GM19463 (cell line): Measurements from ENCODE around the gene BOLA3.
"Not testable (repeated sequence)": the region's sequence is repeated elsewhere in the genome, so short reads cannot be mapped to it uniquely, and the experiment has no call there.

Source experiments
- ATAC-seq: cut with Tn5 transposase; IDR thresholded peaks from one replicate; pipeline ENCODE4 v1.9.1; 2021; ENCODE audit warnings: mild to moderate bottlenecking, moderate library complexity; ENCODE audit not compliant: unreplicated experiment

The BOLA3 gene, protein sequence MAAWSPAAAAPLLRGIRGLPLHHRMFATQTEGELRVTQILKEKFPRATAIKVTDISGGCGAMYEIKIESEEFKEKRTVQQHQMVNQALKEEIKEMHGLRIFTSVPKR

DNA sequence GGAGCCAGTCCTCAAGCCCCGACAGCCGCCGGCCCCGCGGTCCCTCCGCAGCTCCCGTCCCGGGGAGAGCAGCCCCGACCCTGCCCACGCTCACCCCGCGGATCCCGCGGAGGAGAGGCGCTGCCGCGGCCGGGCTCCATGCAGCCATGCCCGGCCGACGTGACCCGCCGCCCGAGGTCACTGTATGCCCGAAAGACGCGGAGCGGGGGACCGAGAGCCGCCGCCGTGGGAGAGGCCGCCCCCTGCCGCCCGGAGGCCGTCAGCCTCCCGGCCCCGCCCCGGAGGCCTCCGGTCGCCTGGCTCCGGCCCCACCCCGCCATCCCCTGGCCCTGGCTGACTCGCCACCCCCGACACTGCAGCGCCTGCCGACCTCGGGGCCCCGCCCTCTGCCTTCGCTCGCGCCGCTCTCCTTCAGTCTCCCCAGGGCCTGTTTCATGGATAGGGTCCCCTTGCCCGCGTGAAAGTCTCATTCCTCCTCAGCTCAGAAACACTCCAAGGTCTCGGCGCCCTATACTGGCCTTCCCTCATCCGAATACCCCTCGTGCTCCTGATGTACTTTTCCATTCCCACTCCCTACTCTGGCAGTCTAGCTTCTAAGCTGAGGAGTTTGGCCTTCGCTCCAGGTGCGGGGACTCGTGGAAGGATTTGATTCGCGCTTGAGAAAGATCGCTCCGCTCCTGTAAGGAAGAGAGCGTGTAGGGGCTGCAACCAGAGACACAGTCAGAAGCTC, at the start of gene BOLA3:
Gene BOLA3, minus strand, starts transcription at position 186 of the 730 bp plus-strand sequence. Its CDS starts 38 bp downstream, at position 148.
- peak; percentile 93 for ATAC-seq

DNA sequence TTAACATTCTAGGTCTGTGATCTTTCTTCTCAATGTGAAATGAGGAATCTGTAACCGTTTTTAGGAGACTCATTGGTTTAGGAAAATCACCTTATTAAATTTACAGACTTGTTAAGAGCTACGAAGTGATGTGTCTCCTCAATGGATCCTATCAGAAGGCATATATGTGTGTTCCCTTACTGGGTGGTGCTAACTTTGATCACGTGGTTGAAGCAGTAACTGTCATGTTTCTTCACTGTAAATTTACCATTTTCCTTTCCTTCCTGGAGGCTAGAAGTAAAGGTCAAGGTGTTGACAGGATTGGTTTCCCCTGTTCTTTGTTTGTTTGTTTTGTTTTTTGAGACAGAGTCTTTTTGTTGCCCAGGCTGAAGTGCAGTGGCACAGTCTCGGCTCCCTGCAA, 49.3 kb upstream of the BOLA3 start:
- ATAC-seq: no peak

DNA sequence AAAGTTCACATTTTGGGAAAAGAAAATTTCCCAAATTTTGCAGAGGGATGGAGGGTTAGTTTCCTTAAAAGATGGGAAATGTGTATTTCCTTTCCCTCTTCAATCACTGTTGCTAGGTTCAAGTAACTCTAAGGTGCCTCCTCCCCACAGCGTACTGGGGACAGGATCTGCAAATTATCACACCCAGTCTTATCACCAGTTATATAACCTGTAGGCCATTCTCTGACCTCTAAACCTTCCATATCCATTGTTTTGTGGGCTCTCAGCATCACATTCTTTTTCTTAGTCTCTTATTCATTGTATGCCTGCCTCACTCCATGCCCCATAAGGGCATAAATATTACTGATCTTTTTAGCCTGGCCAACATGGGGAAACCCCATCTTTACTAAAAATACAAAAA, 47.1 kb upstream of the BOLA3 start:
- ATAC-seq: no peak

DNA sequence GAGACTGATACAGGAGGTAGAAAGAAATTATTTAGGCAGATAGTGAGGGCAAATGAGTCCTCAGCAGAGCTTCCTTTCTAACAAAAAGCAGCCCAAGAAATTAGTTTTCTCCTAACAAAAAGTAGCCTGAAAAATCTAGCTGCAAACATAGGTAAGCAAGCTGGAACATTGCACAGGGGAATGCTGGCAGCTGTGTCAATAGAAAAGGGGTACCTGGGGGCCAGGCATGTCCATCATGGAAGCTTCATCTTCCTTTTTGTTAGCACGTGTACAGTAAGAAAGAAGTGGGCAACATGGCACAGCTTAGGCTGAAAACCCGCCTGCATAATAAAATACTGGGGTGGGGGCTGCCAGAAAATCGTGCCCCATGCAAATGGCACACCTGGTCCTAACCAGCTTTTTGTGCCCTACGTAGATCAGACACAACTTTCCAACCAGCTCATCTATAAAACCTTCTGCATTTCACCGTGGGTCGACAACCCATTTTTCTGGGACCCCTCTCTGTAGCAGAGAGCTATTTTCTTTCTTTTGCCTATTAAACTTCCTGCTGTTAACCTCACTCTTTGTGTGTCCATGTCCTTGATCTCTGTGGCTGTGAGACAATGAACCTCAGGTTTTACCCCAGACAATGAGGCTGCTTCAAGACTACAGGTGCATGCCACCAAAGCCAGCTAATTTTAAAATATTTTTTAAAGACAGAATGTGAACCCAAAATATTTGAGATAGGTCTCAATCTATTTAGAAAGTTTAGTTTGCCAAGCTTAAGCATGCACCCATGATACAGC, 44.1 kb upstream of the BOLA3 start:
- ATAC-seq: no peak

DNA sequence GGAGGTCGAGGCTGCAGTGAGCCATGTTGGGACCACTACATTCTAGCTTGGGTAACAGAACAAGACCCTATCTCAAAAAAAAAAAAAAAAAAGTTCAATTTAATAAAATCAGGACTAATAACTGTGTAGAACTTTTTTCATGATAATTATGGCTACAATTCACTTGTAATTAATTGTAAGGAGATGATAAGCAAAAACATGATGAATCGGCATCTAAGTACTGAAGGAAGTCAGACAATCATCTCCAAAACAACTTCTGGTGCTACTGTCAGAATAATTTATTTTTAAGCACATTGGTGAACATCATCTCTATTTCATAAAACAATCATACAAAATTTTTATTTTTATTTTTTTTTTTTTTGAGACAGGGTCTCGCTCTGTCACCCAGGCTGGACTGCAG, 41.0 kb upstream of the BOLA3 start:
- no peak for ATAC-seq

DNA sequence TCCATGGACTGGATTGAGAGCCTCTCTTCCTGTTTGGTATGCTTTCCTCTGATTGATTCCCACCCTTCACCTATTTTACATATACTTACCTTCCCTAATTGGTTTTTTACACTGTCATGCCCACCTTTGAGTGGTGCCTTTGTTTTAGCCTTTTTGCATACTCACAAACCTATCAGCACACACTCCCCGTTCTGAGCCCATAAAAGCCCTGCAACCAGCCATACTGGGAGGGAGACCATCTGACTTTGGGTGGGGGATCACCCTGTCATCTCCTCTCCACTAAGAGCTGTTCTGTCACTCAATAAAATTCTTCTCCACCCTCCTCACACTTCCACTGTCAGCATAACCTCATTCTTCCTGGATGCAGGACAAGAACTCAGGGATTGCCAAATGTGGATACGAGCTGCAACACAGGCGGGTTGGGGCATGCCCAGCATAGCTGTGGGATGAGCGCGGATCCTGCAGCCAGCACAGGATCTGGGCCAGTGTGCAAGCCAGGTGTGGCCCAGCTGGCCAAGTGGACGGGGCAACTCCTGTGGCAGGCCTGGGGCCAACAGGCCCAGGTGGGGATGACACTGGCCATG, 40.4 kb upstream of the BOLA3 start:
- no peak for ATAC-seq

DNA sequence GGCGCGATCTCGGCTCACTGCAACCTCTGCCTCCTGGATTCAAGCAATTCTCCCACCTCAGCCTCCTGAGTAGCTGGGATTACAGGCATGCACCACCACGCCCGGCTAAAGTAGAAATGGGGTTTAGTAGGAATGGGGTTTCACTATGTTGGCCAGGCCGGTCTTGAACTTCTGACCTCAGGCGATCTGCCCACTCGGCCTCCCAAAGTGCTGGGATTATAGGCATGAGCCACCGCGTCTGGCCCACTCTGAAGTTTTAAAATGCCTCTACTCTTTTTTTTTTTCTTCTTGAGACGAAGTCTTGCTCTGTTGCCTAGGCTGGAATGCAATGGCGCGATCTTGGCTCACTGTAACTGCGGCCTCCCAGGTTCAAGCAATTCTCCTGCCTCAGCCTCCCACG, 39.0 kb upstream of the BOLA3 start:
- not testable (repeated sequence) for ATAC-seq

DNA sequence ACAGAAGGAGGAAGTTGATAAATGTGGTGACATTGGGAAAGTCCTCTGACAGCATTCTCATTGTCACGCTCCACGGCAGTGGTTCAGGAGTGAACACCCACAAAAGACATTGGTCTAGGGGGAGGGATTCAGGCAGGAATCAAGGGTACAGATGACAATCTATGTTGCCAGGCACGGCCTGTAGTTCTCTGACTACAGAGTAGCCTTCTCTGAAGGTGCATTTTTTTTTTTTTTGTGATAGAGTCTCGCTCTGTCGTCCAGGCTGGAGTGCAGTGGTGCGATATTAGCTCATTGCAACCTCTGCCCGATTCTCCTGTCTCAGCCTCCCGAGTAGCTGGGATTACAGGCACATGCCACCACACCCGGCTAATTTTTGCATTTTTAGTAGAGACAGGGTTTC, 38.3 kb upstream of the BOLA3 start:
- ATAC-seq: peak; percentile 56

DNA sequence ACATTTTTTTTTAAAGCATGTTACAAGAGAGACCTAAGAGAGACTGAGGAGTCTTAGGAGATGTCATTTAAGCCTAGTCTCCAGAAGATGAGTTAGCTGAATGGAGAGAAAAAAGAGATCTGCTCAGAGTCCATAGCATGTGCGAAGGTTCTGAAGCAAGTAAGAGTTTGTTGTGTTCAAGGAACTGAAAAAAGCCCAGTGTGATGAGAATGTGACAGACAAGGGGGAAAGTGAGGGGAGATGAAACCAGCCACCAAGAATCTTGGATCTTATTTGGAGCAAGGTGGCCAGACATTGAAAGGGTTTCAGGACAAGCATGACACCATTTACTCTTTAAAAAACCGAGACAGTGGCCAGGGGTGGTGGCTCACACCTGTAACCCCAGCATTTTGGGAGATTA, 36.2 kb upstream of the BOLA3 start:
- ATAC-seq: no peak

DNA sequence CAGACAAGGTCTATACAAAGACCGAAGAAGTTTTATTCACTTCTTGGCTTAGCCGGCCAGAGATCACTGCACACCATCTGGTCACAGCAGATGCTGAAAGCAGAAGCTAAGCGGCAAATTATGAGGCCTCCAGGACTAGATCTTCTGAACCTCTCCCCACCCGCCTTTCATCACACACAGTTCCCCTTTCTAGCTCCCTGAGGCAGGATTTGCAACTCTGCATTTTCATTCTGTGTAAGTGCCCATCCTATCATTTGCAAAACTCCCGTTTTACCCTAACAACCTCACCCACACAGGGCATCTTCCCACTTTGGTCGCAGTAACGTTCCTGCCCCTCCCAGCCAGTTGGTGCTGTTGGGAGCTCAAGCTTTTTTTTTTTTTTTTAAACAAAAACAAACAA, 34.0 kb upstream of the BOLA3 start:
- ATAC-seq: peak; percentile 30

DNA sequence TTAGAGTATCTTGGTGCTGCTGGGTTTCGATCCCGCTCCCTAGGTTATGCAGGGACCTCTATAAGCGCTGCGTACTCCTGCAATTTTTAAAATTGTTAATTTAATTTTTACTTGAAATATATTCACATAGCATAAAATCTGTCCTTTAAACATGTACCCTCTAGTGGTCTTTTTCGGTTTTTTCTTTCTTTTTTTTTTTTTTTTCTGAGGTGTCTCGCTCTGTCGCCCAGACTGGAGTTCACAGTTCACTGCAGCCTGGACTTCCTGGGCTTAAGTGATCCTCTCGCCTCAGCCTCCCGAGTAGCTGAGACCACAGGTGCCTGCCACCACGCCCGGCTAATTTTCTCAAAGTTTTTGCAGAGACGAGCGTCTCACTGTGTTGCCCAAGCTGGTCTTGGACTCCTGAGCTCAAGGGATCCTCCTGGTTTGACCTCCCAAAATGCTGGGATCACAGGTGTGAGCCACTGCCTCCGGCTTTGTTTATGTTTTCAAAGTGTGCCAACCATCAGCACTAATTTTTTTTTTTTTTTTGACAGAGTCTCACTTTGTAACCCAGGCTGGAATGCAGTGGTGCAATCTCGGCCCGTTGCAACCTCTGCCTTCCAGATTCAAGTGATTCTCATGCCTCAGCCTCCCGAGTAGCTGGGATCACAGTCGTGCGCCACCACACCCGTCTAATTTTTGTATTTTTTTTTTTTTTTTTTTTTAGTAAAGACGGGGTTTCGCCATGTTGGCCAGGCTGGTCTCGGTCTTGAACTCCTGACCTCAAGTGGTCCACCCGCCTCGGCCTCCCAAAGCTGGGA, 31.6 kb upstream of the BOLA3 start:
- ATAC-seq: peak; percentile 0

DNA sequence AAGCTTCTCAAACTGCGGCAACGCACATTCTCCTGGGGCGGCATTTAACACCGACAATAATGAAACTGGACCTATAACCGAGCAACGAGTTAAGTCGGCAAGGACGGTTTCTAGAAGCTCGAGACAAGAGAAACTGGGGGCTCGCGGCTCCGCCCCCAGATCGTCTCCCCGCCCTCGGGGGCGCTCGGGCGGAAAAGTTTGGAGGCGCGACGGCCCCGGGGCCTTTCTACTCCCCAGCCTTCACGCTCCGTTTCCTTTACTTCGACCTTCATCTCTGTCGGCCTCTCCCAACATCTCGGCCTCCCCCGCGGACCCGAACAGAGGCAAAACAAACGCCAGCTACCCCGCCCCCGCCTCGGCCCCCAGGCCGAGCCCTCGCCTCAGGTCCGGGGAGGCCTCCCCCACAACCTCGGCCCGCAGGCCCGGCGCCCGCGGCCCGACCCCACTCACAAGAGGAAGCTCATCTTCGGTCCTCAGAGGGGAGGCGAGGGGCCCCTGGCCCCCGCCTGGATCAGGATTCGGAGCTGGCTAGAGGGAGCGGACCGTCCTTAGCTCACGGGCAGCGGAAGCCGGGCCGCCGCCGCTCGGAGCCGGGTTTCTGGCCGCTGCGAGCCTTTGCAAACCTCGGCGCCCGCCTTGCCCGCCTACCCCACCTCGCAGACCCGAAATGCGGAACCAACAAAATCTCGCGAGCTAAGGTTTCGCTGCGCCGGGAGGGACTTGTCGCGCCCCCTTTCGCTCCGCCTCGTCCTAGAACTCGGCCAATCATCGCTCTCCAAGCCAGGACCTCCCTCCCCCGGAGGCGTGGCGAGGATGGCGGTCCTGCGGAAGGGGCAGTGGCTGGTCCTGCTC, 30.7 kb upstream of the BOLA3 start, which contains the start of gene MOB1A:
Gene MOB1A, minus strand, starts transcription at position 669 of the 852 bp plus-strand sequence. Its CDS starts 205 bp downstream, at position 464.
- ATAC-seq: peak; percentile 79

DNA sequence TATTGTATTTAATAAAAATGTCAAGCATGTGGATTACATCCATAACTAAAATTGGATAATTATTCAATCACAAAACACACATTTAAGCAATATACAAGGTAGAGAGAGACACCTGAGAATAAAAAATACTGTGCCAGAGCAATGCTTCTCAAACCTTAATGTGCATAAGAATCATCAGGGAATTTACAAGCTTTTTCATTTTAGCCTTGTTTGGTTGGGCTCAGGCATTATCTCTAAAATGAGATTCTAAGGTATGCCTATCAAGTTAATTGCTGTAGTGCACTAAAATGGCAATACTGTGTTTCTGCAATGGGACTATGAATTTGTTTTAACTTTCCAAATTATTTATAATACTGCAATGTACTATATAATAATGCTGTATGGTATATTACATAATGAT, 30.0 kb upstream of the BOLA3 start:
- no peak for ATAC-seq

DNA sequence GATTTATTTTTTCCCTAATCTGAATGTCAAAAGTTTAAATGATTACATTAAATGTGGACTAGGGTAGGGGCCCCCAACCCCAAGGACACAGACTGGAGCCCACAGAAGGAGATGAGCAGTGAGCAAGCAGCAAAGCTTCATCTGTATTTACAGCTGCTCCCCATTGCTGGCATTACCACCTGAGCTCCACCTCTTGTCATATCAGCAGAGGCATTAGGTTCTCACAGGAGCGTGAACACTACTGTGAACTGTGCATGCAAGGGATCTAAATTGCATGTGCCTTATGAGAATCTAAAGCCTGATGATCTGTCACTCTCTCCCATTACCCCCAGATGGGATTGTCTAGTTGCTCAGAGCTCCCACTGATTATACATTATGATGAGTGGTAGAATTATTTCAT, 27.2 kb upstream of the BOLA3 start:
- ATAC-seq: no peak

DNA sequence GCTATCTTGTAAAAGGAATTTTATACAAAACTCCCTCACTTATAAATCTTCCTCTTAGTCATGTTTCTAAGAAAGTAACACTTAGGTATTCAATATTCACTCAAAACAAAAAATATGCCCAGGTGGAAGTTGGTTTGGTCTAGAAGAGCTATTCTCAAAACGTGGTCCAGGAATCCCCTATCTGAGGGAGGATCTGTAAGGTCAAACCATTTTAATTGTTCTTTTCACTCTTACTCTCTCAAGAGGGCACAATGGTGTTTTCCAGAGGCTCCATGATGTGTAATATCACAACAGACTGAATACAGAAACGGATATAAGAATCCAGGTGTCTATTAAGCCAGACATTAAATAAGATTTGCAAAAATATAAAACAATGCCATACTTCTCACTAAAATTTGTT, 21.0 kb upstream of the BOLA3 start:
- ATAC-seq: no peak

DNA sequence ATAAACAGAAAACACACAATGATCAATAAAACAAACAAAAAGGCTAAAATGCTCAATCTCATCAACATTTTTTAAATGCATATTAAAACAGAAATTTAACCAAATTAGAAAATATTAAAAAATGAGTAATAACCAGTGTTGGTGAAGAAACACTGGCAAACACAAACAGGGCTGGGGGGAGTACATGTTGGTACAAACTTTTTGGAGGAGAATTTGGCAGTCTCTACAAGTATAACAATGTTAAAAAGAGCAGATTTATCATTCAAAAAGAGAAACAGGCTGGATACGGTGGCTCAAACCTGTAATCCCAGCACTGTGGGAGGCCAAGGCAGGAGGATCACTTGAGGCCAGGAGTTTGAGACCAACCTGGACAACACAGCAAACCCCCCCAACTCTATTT, 17.0 kb upstream of the BOLA3 start:
- no peak for ATAC-seq

DNA sequence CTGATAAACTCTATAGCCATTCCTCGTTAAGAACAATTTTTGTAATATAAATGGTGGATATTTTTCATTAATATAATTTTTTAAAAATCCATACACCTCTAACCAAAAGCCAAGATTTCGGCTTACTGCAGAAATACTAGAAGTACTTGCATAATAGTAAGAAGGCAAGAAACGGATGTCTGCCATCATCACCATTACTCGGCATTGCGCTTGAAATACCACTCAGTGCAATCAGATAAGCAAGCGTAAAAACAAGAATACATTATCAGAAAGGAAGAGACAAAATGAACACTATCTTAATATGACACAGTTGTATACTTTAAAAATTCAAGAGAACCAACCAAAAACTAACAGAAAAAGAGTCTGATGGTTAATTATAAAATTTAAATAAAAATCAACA, 15.2 kb upstream of the BOLA3 start:
- no peak for ATAC-seq

DNA sequence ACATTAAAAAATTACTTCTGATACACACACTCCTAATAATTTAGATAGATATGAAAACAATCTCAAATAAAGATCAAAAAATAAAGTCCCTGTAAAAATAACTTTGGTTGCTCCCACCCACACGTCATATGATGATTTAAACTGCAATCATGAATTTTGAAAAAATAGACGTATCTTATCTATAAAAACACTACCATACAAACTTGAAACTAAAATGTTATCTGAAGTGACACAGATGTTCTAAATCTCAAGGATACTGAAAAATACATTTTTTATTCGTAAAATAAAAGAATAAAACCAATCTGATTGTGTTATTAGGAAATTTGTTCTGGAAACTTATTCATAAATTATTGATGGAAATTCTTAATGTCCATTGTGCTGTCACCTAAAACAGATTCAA, 8.1 kb upstream of the BOLA3 start:
- ATAC-seq: no peak

DNA sequence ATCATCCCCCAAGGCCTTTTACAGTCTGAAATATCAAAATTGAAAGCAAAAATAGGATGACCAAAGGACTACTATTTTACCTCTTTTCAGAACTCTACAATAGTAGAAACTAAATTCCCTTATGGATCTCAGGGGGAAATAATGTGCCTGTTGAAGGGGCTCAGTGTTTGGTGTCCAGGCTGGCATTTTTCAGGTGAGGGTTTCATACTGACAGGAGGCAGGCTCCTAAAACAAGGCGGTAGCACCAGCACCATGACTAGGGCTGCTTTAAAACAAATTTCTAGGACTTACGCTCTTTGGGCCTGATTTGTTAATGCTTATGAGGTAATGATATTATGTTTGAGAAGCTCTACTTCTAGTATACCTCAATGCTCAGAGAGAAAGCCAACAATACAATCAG, 5.2 kb upstream of the BOLA3 start:
- no peak for ATAC-seq
